PFSK-1 (cell line): Measurements from ENCODE around the gene MAPK4.

Experiments used
- POLR2AphosphoS5 ChIP-seq: IDR thresholded peaks from 2 replicates; pipeline ENCODE4 v1.6.1; 2012; ENCODE audit warnings: low read depth, mild to moderate bottlenecking, control low read depth, low read length, moderate library complexity
- REST ChIP-seq, 2 experiments: IDR thresholded peaks; 2 replicates each; pipeline versions ENCODE4 v1.6.1 to v1.8.0; 2011 to 2012; ENCODE audit warnings: low read depth in 2 of 2, low read length in 2 of 2, control low read depth in 1 of 2, inconsistent platforms in 1 of 2, mild to moderate bottlenecking in 1 of 2, moderate library complexity in 1 of 2; ENCODE audit not compliant: insufficient read depth in 1 of 2
- SIN3A ChIP-seq: IDR thresholded peaks from 2 replicates; pipeline ENCODE4 v1.6.1; 2012; ENCODE audit warnings: mild to moderate bottlenecking, low read length, moderate library complexity, borderline replicate concordance; ENCODE audit not compliant: insufficient read depth
- TAF1 ChIP-seq: IDR thresholded peaks from 2 replicates; pipeline ENCODE4 v1.6.1; 2012; ENCODE audit warnings: low read length, control low read depth, borderline replicate concordance; ENCODE audit not compliant: insufficient read depth

- TF ChIP-seq POLR2AphosphoS5, result no peak
- TF ChIP-seq REST (IDR thresholded peaks at IDR 0.05; ENCODE audit: insufficient read depth in 1 of 2, low read depth in 2 of 2, low read length in 2 of 2), result no peak
- no peak for TF ChIP-seq TAF1
- no peak for TF ChIP-seq SIN3A
Measured at GRCh38 chr18:50775726-50776125, 215.8 kb downstream of the MAPK4 start.
